Transverse colon (tissue), 4 donors: ENCODE measurements around the gene LRRC8C. TPM values are rescaled to one million over a fixed set of nuclear protein-coding genes. Genes with fewer than 3 reads are reported as not detected.

ENCODE experiments used
- DNase-seq: peaks from one replicate; pipeline ENCODE4 v3.0.0-alpha.2; 2019
- H3K27ac ChIP-seq, 4 donors: fragments of 200-600 bp; sonication (generic); 2 replicates each; pipeline ENCODE4 v1.5.1; 2016 to 2018; ENCODE audit warnings: inconsistent platforms in 4 of 4
- H3K27me3 ChIP-seq: fragments of 200-600 bp; sonication (generic); 2 replicates; pipeline ENCODE4 v1.5.1; 2017; ENCODE audit warnings: inconsistent platforms
- H3K36me3 ChIP-seq, 4 donors: fragments of 200-600 bp; sonication (generic); 2 replicates each; pipeline ENCODE4 v1.5.1; 2017 to 2019; ENCODE audit warnings: inconsistent platforms in 4 of 4
- H3K4me1 ChIP-seq, 4 donors: fragments of 200-600 bp; sonication (generic); 2 replicates each; pipeline ENCODE4 v1.5.1; 2017 to 2020; ENCODE audit warnings: inconsistent platforms in 4 of 4
- H3K4me3 ChIP-seq, 4 donors: fragments of 200-600 bp; sonication (generic); 1 replicate in 1 of 4; 2 replicates in 3 of 4; pipeline versions ENCODE4 v1.5.1 to v1.6.1; 2017 to 2019; ENCODE audit warnings: inconsistent platforms in 4 of 4
- H3K9me3 ChIP-seq, 2 donors: fragments of 200-600 bp; sonication (generic); 2 replicates each; pipeline ENCODE4 v1.5.1; 2017 to 2019; ENCODE audit warnings: inconsistent platforms in 2 of 2
- EP300 ChIP-seq: sonication (generic); formaldehyde crosslinking; IDR thresholded peaks from one replicate; pipeline ENCODE4 v1.6.1; 2017; ENCODE audit warnings: antibody characterized with exemption, low read depth
- POLR2A ChIP-seq: fragments of 450-650 bp; IDR thresholded peaks from one replicate; pipeline ENCODE4 v1.6.1; 2016; ENCODE audit warnings: antibody characterized with exemption, mild to moderate bottlenecking, moderate library complexity
- POLR2AphosphoS5 ChIP-seq, 3 donors: sonication (generic); formaldehyde crosslinking; IDR thresholded peaks; one replicate each; pipeline ENCODE4 v1.6.1; 2016; ENCODE audit warnings: antibody characterized with exemption in 3 of 3
- WGBS, 2 donors: methylation state at CpG; one replicate each; pipeline ENCODE4 v1.1.5; 2018; ENCODE audit warnings: low coverage in 1 of 2; 5-methylcytosine and 5-hydroxymethylcytosine counted together
- in situ Hi-C, 4 donors: fragments of 200-750 bp; cut with MboI; loops; one replicate each; pipeline versions ENCODE4 v1.15.0 to v1.15.1; 2017; ENCODE audit warnings: low sequenced_read_pairs in 3 of 4, low pct_ligation_motif_present in 1 of 4, low pct_unique_long_range_greater_than_20kb in 1 of 4
- intact Hi-C: fragments of 100-400 bp; cut with DNase I; formaldehyde crosslinking; loops from one replicate; pipeline ENCODE4 v1.15.1; 2023; ENCODE audit warnings: low total_unique reads
- total RNA-seq, 4 donors: library from RNA; depleted of rRNA; stranded (reverse); fragments of >200 nt; gene quantifications; one replicate each; pipeline ENCODE4 v1.1.0, GENCODE V29; 2016
- TF ChIP-seq, protein P1 (sequence below), 5 experiments: fragments of 200-600 bp in 3 of 5; fragments of 450-650 bp in 2 of 5; sonication (generic) in 3 of 5; IDR thresholded peaks; 1 replicate in 2 of 5; 2 replicates in 3 of 5; pipeline ENCODE4 v1.5.1; 2016 to 2017; ENCODE audit warnings: antibody characterized with exemption in 5 of 5, inconsistent platforms in 3 of 5, mild to moderate bottlenecking in 2 of 5, moderate library complexity in 1 of 5

Gene LRRC8C
- total RNA-seq, 4 donors from 2014 or later, result 2.4 to 4.4 (median 2.7) TPM

DNA sequence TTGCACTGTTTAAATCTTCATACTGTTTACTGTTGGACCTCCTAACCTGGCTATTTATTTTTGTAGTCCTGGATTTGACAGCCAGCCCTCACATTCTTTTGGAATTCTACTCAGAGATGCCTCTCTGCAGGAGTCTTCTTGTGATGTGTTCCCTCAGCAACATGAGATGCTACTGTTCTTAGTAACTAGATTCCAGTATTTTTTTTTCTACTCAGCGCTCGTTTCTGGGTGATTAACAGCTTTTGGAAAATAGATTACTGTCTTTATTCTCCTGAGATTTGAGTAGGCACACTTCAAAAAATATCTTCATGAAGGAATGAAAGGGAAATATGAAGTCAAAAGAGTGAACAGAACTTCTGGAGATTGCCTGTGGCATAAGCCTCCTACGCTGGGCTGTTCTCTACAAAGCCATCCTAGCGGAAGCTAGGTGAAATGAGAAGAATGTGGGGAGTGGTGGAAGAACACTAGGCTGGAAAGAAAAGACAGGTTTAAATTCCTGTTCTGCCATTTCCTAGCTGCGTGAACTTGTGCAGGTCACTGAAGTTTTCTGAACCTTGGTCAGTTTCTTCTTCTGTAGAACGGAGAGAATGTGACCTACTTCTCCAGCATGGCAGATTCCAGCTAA lies 75.9 kb downstream of the LRRC8C start:
- in situ Hi-C loops, result no loop called here
- Histone ChIP-seq H3K4me1 (no peaks in the 10 kb centered on the region), H3K27ac (no peak overlapping the region), H3K27me3 (no peaks in the 10 kb centered on the region), H3K9me3 (no peaks in the 10 kb centered on the region), H3K4me3 (no peak overlapping the region), H3K36me3 (no peaks in the 10 kb centered on the region)
- TF ChIP-seq EP300 (no peak), POLR2A (no peak), POLR2AphosphoS5 (IDR thresholded peaks at IDR 0.05) (no peak)
- TF ChIP-seq, protein P1, sequence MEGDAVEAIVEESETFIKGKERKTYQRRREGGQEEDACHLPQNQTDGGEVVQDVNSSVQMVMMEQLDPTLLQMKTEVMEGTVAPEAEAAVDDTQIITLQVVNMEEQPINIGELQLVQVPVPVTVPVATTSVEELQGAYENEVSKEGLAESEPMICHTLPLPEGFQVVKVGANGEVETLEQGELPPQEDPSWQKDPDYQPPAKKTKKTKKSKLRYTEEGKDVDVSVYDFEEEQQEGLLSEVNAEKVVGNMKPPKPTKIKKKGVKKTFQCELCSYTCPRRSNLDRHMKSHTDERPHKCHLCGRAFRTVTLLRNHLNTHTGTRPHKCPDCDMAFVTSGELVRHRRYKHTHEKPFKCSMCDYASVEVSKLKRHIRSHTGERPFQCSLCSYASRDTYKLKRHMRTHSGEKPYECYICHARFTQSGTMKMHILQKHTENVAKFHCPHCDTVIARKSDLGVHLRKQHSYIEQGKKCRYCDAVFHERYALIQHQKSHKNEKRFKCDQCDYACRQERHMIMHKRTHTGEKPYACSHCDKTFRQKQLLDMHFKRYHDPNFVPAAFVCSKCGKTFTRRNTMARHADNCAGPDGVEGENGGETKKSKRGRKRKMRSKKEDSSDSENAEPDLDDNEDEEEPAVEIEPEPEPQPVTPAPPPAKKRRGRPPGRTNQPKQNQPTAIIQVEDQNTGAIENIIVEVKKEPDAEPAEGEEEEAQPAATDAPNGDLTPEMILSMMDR (IDR thresholded peaks at IDR 0.05), result no peak
- intact Hi-C loops, result no loop called here
- no peak for DNase-seq
- WGBS, 2 donors, result 91 to 92% methylated on average over 6 of the region's 6 CpGs

DNA sequence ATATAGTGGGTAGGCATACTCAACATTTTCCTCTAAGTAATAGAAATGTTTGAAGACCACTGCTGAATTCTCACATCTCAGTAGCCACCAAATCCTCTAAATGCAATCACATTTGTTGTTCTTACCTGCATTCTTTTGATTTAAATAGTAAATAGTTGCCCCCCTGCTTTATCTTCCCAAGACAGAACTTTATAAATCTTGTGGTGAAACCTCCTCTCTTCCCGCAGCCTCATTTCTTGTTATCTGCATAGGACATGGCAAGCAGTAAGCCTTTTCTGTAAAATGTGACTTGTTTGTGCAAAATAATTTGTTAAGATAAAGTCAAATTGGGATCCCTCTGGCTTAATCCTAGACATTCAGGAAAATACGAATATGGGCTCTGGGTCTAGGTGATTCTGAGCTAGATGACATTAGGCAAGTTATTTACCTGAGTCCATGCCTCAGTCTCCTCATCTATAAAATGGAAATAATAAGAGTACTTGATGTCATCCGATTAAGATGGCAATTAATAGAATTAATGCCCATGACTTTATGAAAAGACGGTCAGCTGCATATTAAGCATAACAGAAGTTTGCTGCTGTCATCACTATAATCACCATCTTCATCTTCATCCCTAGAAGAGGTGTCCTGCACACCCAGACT lies 77.7 kb downstream of the LRRC8C start:
- 91 to 95% methylated on average over 4 of the region's 4 CpGs for WGBS, 2 donors
- no peaks in the 10 kb centered on the region for H3K27me3 ChIP-seq
- H3K36me3 ChIP-seq, result no peaks in the 10 kb centered on the region
- TF ChIP-seq EP300, result no peak
- TF ChIP-seq, protein P1 (IDR thresholded peaks at IDR 0.05), result no peak
- no peaks in the 10 kb centered on the region for H3K4me1 ChIP-seq
- no peak overlapping the region for H3K4me3 ChIP-seq
- intact Hi-C loops (no loop called here), in situ Hi-C loops (no loop called here)
- H3K9me3 ChIP-seq, result no peaks in the 10 kb centered on the region
- no peak for DNase-seq
- H3K27ac ChIP-seq, result no peak overlapping the region

DNA sequence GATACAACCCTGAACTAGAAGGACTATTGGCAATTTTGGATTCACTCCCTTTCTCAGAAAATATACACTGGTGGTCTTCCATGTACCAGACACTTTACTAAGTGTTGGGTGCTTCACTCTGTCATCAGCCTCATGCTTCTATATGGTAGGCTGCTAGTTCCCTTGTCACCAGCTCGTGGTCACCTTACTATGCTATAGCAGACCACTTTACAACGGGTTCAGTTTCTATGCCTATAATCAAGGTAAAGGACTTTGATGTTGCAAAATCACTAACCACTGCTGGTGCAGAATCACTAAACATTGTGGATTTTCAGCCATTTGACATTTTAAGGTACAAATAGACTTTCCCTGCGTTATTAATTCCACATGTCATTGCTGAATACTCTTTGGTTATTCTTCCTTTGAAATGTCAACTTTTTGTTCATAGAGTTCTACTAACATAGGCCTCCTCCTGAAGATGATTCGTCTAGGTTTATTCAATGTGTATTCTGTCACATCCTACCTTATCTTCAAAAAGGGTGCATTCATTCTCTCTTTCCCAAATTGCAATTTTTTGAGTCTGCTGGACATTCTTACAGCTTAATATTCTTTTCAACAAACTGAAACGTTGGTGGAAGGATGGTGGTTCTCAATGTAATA lies 78.3 kb downstream of the LRRC8C start:
- intact Hi-C loops (no loop called here), in situ Hi-C loops (no loop called here)
- Histone ChIP-seq H3K4me1 (no peaks in the 10 kb centered on the region), H3K36me3 (no peaks in the 10 kb centered on the region), H3K27ac (no peak overlapping the region), H3K4me3 (no peak overlapping the region), H3K27me3 (no peaks in the 10 kb centered on the region), H3K9me3 (no peaks in the 10 kb centered on the region)
- DNase-seq, result no peak
- 85 to 95% methylated on average over 4 to 5 of the region's 5 CpGs for WGBS, 2 donors
- TF ChIP-seq POLR2A (no peak), POLR2AphosphoS5 (IDR thresholded peaks at IDR 0.05) (no peak), EP300 (no peak)
- TF ChIP-seq, protein P1 (IDR thresholded peaks at IDR 0.05), result no peak

DNA sequence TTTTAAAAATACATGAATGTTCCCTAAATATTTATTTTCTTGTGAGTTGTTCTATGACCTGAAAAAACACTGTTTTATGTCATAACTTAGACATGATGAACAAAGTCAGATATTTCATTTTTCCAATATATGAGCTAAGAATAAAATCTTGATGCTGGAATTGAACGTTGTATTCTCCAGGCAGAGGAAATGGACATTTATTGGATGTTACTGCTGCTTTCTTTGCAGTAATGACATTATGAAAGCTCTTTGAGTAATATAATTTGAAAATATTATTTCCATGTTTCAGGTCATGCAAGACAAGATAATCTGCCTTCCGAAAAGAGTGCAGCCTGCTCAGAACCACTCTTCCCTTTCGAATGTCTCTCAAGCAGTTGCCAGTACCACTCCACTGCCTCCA lies 79.5 kb downstream of the LRRC8C start:
- in situ Hi-C loops, result no loop called here
- no peak for TF ChIP-seq EP300
- TF ChIP-seq, protein P1 (IDR thresholded peaks at IDR 0.05), result no peak
- TF ChIP-seq POLR2AphosphoS5 (IDR thresholded peaks at IDR 0.05), result no peak
- no peak for TF ChIP-seq POLR2A
- WGBS, 2 donors, result 93 to 97% methylated on average over 3 of the region's 3 CpGs

More for the DNA sequence above, 79.5 kb downstream of the LRRC8C start:
- H3K36me3 ChIP-seq, result no peaks in the 10 kb centered on the region
- no peak overlapping the region for H3K27ac ChIP-seq
- H3K9me3 ChIP-seq, result no peaks in the 10 kb centered on the region
- intact Hi-C loops, result no loop called here
- H3K4me1 ChIP-seq, result no peaks in the 10 kb centered on the region
- no peak overlapping the region for H3K4me3 ChIP-seq
- no peak for DNase-seq
- H3K27me3 ChIP-seq, result no peaks in the 10 kb centered on the region
